IPS-15b (cell line): Measurements from ENCODE around the gene CPA5.

Experiments
- H3K27me3 ChIP-seq: one replicate; pipeline ENCODE4 v1.6.1; 2013; ENCODE audit warnings: low read length; ENCODE audit not compliant: control insufficient read depth, insufficient read depth
- H3K36me3 ChIP-seq: one replicate; pipeline ENCODE4 v1.6.1; 2013; ENCODE audit warnings: low read length; ENCODE audit not compliant: control insufficient read depth, insufficient read depth
- H3K4me1 ChIP-seq: one replicate; pipeline ENCODE4 v1.6.1; 2013; ENCODE audit warnings: mild to moderate bottlenecking, low read length; ENCODE audit not compliant: control insufficient read depth, insufficient read depth
- H3K4me3 ChIP-seq: one replicate; pipeline ENCODE4 v1.5.1; 2013; ENCODE audit warnings: low read depth, low read length
- H3K9ac ChIP-seq: one replicate; pipeline ENCODE4 v1.6.1; 2013; ENCODE audit warnings: low read depth, mild to moderate bottlenecking, low read length
- H3K9me3 ChIP-seq: one replicate; pipeline ENCODE4 v1.6.1; 2013; ENCODE audit warnings: mild to moderate bottlenecking, low read length; ENCODE audit not compliant: control insufficient read depth, insufficient read depth

Gene CPA5, protein sequence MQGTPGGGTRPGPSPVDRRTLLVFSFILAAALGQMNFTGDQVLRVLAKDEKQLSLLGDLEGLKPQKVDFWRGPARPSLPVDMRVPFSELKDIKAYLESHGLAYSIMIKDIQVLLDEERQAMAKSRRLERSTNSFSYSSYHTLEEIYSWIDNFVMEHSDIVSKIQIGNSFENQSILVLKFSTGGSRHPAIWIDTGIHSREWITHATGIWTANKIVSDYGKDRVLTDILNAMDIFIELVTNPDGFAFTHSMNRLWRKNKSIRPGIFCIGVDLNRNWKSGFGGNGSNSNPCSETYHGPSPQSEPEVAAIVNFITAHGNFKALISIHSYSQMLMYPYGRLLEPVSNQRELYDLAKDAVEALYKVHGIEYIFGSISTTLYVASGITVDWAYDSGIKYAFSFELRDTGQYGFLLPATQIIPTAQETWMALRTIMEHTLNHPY

GRCh38 chr7:130344271-130344866 is at the start of gene CPA5:
TSS of gene CPA5 (plus strand) at chr7:130344816. CDS start at chr7:130346486, 1,670 bp downstream.
- no peak within 1 kb of the TSS for H3K9ac ChIP-seq
- H3K9me3 ChIP-seq: no peaks in the 10 kb centered on the region
- H3K36me3 ChIP-seq: no peaks in the 10 kb centered on the region
- H3K4me1 ChIP-seq: peaks cover 12% of the 10 kb centered on the region
- H3K27me3 ChIP-seq: no peaks in the 10 kb centered on the region
- H3K4me3 ChIP-seq: no peak within 1 kb of the TSS

DNA sequence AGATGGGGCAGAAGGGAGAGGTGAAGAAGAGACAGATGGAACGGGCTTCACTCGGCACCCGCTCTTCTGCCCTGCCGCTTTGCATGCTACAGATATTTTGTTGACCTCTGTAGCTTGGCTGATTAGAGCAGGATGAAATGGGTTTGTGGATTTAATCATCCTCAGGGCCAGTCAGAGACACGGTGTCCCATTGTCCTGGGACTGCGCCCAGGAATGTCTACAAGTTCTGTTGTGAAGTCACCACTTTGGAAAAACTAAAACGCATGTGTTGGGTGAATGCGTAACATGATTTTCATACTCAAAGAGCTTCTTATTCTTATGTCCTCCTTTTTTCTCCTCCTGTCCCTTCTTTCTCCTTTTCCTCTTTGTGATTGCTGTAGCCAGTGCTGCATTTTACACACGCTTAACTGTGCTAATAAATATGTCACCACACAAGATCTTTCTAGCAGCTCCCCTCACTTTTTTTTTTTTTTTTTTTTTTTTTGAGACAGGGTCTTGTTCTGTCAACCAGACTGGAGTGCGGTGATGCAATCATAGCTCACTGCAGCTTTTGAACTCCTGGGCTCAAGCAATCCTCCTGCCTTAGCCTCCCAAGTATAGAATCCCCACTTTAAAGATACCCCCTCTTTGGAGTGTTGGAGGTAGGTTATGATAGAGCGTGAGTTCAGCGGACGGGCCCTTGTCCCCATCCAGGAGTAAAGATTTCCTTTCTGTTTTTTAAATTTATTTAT is 48.2 kb upstream of the CPA5 start:
- Histone ChIP-seq H3K36me3 (no peaks in the 10 kb centered on the region), H3K4me3 (no peak overlapping the region), H3K9me3 (no peaks in the 10 kb centered on the region), H3K4me1 (no peaks in the 10 kb centered on the region), H3K9ac (no peak overlapping the region), H3K27me3 (no peaks in the 10 kb centered on the region)

DNA sequence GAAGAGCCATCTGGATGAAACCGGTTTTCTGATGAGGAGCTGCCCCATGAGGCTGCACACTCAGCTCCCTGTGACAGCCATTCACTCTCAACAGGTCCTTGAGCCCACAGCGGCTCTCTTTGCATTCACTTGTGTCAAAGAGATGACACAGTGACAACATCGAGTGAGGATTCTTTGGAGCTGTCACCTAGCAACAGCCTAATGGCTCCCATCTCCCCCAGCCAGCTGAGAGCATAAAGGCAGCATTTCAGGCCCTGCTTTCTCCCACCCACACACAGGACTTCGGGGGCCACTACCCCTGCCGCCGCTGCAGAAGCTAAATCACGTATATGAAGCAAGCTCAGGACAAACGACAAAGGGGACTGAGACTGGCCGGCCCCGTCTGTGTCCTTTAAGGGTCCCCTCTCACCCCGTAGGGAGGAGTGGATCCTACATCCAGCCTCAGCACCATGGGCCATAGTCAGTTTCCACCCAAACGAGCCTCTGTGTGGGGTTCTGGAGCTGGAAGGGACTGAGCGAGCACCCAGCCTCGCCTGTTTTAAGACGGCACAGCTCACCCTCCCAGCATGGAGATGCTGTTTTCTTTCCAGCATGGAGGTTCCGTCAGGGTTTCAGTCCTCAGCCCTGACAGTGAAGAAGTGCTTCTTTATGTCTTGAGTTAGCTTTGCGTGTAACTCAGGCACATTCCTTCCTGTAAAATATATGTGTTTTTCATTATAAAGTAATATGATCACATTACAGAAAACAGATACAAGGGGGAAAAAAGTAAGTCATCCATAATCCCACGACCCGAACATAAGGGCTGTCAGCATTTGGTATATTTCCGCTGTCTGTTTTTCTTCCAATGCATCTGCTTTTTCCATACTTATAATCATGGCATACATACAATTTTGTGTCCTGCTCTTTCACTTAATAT is 46.7 kb upstream of the CPA5 start:
- no peaks in the 10 kb centered on the region for H3K9me3 ChIP-seq
- no peak overlapping the region for H3K9ac ChIP-seq
- no peaks in the 10 kb centered on the region for H3K36me3 ChIP-seq
- H3K27me3 ChIP-seq: no peaks in the 10 kb centered on the region
- H3K4me3 ChIP-seq: no peak overlapping the region
- H3K4me1 ChIP-seq: no peaks in the 10 kb centered on the region

DNA sequence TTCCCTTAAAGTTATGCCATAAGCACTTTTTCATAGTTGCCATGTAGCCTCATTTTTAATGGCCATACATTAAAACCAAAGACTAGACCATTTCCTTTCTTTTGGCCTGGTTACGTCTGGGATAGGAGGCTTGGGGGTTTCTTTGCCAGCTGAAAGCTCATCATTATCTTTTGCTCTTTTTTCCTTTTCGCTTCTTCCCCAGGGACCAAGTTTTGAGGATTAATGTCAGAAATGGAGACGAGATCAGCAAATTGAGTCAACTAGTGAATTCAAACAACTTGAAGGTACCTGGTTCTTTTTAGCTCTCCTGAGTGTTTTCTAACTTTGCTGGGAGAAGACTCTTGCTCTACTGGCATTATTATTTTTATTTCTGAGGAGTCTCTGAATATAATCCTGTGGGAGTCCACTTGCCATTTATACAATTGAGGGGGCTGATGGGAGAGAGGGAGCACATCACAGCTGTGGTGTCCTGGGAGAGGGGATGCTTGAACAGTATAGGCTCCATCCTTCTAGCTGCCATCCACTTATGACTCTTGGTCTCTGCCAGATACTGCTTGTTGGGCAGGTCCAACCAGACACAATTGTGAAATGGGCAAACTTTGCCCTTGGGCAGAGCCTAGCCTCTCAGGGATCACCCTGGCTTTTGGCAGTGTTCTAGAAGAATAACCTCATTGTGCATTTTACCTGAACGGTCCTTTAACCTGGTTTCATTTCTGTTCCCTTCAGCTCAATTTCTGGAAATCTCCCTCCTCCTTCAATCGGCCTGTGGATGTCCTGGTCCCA is 45.9 kb upstream of the CPA5 start:
- H3K9ac ChIP-seq: no peak overlapping the region
- H3K9me3 ChIP-seq: no peaks in the 10 kb centered on the region
- no peaks in the 10 kb centered on the region for H3K4me1 ChIP-seq
- H3K4me3 ChIP-seq: no peak overlapping the region
- H3K27me3 ChIP-seq: no peaks in the 10 kb centered on the region
- H3K36me3 ChIP-seq: no peaks in the 10 kb centered on the region

DNA sequence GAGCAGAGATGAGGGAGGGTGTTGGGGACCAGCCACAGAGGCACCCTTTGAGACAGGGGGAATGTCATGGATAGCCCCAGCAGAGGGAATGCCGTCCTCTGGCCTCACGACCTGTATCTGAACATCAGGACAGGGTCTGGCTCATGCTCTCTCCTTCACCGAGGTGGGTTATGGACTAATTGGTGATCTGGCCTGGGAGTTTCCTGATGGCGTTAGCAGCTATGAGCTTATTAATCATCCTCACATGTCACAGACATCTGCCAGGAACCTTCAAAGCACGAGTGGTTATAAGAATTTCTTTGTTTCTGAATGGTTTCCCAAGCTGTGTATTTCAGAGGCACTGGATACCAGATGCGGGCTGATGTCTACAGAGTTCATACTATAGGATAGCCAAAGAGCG is 44.8 kb upstream of the CPA5 start:
- Histone ChIP-seq H3K27me3 (no peaks in the 10 kb centered on the region), H3K36me3 (no peaks in the 10 kb centered on the region), H3K4me1 (no peaks in the 10 kb centered on the region), H3K9ac (no peak overlapping the region), H3K4me3 (no peak overlapping the region), H3K9me3 (no peaks in the 10 kb centered on the region)

DNA sequence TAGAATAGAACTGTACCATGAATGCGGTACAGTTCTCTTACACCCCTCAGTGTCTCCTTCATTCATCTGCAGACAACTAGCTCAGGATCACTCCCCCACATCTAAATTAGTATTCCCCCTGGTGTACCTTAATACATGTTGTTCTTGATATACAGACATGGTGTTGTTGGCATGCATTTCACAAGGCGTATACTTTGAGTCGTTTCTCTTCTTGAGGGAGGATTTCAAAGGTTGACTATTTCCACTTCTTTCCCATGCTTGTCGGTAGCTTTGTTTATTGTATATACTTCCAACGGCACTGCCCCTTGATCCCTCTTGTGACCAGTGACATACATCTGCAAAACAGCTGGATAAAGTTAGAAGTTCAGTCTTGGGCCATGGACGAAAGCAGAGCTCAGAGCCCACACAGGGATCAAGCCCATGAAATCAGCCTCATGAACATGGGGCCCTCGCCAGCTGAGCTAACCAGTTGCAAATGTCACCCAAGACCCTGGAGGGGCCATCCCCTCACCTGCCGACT is 43.1 kb upstream of the CPA5 start:
- H3K27me3 ChIP-seq: no peaks in the 10 kb centered on the region

DNA sequence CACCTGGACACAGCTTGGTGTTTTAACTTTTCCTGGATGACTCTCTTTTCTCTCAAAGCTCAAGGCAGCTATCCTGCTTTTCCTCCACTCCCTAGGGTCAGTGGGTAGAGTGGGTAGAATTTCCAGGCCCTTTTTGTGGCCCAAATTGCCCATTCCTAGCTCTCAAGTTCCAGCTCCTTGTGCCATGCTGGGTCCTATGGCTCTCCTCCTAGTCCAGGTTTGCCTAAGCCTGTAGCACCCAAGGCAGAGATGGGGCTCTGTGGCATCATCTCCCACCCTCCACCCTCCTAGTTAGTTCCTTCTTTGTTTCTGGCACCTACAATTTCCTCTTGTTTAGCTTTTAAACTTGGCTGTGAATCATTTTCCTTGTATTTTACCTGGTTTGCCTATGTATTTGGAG is 42.0 kb upstream of the CPA5 start:
- Histone ChIP-seq H3K4me1 (no peaks in the 10 kb centered on the region), H3K9ac (no peak overlapping the region), H3K9me3 (no peaks in the 10 kb centered on the region), H3K4me3 (no peak overlapping the region), H3K36me3 (no peaks in the 10 kb centered on the region), H3K27me3 (no peaks in the 10 kb centered on the region)

More for the DNA sequence above, 43.1 kb upstream of the CPA5 start:
- Histone ChIP-seq H3K9me3 (no peaks in the 10 kb centered on the region), H3K4me1 (no peaks in the 10 kb centered on the region), H3K4me3 (no peak overlapping the region), H3K36me3 (no peaks in the 10 kb centered on the region), H3K9ac (no peak overlapping the region)

DNA sequence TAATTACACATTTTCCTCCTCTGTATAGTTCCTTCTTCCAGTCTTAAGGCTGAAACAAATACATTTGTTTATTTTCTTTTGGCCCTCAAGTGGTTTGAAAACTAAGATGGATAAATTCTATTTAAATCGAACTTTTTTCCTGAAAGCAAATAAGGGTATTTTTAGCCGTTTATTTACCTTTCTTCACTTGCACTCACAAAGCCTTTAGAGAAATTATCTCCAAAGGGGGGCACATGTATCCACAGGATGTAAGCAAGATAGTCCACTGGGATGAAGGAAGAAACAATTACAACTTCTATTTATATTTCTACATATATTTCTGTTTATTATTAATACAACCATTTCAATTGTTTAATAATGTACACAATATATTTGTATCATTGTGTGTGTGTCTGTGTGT is 41.5 kb upstream of the CPA5 start:
- Histone ChIP-seq H3K27me3 (no peaks in the 10 kb centered on the region), H3K36me3 (no peaks in the 10 kb centered on the region)

DNA sequence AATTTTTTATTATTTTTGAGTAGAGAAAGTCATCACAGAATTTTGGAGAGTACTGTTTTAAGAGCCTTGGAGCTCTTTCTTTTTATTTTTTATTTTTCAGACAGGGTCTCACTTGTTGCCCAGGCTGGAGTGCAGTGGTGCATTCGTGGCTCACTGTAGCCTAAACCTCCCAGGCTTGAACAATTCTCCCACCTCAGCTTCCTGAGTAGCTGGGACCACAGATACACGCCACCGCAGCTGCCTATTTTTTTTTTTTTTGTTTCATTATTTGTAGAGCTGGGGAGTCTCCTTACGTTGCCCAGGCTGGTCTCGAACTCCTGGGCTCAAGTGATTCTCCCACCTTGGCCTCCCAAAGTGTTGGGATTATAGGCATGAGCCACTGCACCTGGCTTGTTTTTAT is 41.1 kb upstream of the CPA5 start:
- H3K9ac ChIP-seq: no peak overlapping the region
- no peak overlapping the region for H3K4me3 ChIP-seq
- H3K27me3 ChIP-seq: no peaks in the 10 kb centered on the region

More for the DNA sequence above, 41.5 kb upstream of the CPA5 start:
- no peak overlapping the region for H3K4me3 ChIP-seq
- no peaks in the 10 kb centered on the region for H3K4me1 ChIP-seq
- no peak overlapping the region for H3K9ac ChIP-seq
- no peaks in the 10 kb centered on the region for H3K9me3 ChIP-seq

GRCh38 chr7:130303982-130304381 is 40.6 kb upstream of the CPA5 start:
- Histone ChIP-seq H3K36me3 (no peaks in the 10 kb centered on the region), H3K9ac (no peak overlapping the region), H3K4me3 (no peak overlapping the region), H3K9me3 (no peaks in the 10 kb centered on the region), H3K27me3 (no peaks in the 10 kb centered on the region), H3K4me1 (no peaks in the 10 kb centered on the region)

More for the DNA sequence above, 41.1 kb upstream of the CPA5 start:
- no peaks in the 10 kb centered on the region for H3K4me1 ChIP-seq
- H3K36me3 ChIP-seq: no peaks in the 10 kb centered on the region
- no peaks in the 10 kb centered on the region for H3K9me3 ChIP-seq
